HS-27A (cell line): ENCODE results near the gene PI4KA.
A peak's percentile ranks its signal among the peaks of the same experiment; 100 is the strongest.
"Not testable (repeated sequence)": the region's sequence is repeated elsewhere in the genome, so short reads cannot be mapped to it uniquely, and the experiment has no call there.

Experiments used
- DNase-seq: peaks from one replicate; pipeline ENCODE4 v3.0.0-alpha.2; 2012; ENCODE audit warnings: low read depth, missing footprints

The PI4KA gene

DNA sequence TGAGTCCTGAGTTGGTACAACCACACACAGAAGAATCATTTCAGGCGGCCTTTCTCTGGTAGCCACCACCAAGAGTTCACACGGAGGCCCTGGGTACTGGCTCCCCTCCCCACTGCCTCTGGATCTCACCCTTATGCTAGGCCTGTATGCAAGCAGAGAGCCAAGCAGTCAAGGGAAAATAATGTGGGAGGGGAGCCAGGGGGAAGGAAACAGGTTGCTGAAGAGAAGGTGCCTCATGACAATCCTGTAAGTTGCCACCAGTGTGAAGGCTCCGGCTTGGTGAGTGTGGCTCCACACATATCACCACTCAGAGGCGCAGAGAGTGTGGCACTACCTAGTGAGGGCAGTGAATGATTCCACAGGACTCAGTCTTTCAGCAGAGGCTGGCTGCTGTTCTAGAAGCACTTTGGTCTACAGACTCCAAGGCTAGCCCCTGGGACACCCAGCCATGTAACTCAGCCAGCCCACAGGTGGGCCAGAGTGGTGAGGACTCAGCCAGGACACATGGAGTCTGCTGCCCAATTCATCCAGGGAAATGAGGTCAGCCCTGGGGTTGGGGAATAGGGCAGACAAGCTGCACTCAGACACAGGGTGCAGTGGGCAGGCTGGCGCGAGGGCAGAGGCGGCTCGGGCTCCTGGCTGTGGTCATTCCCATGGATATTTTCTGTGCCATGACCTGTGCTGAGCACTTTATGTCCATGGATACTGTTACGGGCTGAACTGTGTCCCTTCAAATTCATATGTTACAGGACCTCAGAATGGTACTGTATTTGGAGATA, 133.7 kb downstream of the PI4KA start:
- no peak for DNase-seq

DNA sequence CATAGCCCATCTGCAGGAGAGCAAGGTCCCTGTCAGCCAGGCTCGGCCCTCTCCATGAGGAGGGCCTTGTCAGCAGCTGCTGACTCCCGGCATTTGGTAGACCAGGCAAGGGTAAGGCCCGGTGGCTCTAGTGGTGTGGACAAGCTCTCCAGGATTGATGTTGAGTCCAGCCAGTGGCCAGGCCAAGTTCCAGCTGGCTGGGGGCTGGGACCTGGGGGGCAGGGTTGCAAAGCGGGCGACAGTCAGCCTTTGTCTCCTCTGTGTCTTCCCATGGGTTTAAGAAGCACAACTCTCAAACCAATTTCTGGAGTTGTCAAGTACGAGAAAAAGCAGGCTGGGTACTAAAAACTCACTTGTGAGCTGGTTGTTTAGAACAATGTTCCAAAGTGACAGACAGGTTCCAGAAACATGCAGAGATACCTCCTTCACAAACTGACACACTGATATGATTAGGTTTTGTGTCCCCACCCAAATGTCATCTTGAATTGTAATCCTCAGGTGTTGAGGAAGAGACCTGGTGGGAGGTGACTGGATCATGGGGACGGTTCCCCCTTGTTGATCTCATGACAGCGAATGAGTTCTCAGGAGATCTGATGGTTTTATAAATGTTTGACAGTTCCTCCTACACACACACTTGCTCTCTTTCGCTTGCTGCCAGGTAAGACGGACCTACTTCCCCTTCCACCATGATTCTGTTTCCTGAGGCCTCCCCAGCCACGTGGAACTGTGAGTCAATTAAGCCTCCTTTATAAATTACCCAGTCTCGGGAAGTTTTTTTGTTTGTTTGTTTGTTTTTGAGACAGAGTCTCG, 137.0 kb downstream of the PI4KA start:
- DNase-seq: no peak

DNA sequence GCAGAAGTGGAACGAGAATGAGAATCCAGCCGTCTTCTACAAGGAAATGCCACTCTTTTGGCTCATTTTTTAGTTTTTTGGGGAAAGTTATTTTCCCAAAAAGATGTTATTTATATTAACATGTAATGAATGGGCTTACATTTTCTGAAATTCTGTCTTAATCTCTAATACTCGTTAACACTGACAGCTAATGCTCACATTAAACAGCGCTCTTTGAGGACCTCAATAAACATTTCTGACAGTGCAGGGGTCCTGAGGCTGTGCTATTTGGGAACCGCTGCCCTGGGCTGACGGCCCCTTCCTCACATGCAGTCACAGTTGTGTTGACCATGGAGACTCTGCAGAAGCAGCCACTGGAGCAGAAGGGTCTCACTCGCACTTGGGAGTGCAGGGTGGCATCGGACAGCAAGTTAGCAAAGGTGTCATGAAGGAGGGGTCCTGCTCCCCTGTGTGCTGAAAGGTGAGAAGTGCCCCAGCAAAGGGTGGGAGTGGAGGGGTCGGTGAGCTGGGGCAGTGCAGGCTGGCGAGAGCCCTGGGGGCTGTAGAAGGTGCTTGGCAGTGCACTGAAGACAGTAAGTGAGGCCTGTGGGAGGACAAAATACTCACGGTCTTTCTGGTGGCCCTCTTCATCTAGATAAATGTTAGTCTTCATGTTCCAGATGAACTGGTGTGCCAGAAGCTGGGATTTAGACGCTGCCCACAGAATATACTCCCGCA, 137.8 kb downstream of the PI4KA start:
- DNase-seq: no peak

DNA sequence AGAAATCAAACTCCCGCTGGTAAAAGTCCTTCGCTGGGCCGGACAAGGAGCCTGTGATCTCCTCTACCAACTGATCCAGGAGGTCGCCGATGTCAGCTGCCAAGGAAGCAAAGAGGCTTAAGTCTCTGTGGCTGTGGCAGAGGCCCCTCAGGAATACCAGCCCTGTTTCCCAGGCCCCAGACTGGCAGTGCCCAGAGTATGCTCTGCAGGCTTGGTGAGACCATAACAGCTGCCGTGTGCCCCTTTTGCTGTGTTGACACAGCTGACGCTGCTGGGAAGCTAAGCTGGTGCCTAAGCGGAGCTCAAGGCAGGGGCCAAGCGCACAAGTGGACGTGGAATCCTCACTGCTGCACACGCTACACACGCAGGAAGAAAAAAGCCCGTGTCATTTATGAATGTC, 139.9 kb downstream of the PI4KA start:
- DNase-seq: not testable (repeated sequence)

DNA sequence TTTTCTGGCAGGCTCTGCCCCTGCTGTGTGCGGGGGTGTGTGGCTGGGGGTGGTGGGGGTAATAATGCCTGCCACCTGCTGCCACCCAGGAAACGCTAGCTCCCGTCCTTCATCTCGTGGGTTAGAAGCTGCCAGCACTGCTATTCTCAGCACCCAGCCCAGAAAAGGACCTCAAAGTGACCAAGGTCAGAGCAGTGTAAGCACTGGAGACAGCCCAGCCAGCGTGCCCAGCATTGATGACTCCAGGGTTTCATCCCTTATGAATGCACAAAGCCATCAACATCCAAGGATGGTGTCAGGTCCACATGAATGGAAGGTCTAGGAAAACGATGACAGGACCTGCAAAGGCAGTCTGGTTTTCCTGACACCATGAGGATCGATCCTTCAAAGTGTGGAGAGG, 140.6 kb downstream of the PI4KA start:
- DNase-seq: not testable (repeated sequence)

DNA sequence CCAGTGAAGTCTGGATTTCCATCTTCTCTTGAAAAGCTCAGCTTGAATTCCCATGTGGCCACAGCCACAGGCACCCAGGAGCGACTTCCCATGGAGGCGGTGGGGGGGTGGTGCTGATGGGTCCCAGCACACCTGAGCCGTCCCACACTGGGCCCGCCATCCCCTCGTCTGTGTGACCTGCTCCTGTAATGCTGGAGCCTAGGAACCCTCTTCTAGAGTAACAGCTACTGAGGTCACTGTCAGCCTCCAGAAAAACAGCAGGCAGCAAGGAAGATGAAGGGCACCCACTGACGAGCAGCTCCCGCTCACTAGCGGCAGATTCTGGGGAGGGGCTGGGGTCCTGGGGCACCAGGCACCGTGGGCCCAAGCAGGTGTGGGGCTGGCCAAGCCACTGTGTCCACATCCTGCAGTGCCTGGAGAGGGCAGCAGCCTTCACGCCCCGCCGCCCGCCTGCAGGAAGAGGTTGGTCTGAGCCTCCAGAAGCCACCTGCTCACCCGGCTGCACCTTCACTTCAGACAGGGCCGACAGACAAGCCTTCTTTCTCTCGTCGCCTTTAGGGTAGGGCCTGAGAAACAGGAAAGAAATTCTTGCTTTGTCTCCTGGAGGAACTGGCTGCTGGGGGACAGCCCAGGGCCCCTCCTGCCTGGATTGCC, 141.3 kb downstream of the PI4KA start:
- not testable (repeated sequence) for DNase-seq

DNA sequence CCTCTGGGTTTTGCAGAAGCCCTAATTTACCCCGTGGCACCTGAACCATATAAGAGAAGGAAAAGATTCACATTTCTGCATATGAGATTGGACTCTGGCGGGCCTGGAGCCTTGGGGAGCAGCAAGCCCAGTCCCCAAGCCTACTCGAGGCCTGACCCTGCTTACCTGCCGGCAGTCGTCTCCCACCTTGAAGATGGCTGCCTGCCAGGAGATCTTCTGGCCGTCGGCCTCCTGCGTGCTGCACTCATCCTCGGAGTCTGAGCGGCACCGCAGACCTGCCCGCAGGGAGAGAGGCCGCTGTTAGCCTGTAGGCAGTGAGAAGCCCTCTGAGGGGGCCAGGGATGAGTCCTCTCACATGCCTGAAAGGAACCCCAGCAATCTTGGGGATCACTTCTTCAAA, 145.5 kb downstream of the PI4KA start:
- DNase-seq: not testable (repeated sequence)

DNA sequence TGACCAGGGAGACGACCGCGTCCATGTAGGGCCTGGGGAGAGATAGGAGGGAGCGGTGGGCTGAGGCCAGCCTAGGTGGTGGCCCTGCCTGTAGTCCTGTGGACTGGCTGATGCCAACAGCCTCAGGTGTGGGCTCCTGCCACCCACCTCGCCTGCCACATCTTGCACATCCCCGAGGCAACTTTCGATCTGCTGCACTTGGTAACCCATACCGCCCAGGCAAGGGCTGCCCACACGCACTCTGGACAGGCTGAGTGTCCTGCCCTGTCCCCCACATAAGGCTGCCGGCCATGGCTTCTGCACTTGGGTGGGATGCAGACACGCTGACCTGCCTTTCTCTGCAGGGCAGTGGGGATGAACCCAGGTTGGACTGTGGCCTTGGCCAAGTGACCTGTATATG, 148.6 kb downstream of the PI4KA start:
- DNase-seq: not testable (repeated sequence)

DNA sequence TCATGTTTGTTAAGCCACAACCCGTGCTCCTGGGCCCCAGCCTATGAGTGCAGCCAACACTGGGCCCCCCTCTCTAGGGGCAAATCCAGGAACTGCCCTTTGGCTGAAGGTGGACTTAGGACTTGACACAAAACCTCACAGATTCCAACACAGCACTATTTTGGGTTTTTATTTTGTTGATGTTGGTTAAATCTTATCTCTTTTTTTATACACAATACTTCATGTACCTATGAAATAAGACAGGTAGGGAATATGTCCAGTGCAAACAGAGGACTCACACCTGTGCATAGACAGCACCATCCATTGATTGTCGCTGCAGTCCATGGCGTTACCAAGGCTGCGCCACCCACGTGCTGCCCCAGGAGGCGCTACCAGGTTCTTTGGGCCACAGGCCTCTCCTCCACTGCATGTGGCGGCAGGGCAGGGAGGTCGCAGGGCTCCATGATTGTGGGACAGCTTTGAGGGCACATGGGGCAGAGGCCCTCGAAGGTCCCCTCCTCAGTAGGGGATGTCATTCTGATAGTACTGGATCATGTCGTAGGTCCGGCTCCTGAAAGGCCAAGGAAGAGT, 151.0 kb downstream of the PI4KA start:
- DNase-seq: not testable (repeated sequence)

DNA sequence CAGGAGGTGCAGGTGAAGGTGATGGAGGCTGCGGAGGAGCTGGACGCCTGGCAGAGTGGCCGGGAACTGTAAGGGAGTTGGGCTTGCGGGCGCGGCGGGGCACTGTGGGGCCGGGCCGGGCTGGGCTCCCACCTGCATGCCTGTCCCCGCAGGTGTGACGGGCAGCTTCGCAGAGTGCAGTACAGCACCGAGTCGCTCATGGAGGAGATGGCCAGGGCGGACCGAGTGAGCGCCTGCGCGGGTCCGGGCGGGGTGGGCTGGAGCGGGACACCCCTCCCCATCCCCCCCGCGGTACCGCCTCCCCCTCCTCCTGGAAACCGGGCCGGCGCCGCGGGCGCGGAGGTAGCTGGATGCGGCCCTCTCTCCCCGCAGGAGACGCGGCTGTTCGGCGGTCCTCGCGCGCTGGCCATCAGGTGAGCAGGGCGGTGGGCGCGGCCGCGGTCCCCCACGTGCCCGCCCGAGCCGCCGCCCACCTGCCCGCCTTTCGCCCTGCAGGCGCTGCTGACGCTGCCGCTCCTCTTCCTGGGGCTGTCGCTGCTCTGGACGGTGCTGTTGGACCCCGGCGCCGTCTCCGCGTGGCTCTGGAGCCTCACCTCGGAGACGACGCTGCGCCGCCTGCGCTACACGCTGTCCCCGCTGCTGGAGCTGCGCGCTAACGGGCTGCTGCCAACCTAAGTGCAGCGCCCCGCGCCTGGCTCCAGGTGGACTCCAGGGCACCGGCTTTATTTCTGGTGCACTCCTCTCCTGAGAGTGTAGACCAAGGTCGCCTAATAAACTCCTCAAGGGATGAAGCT, 154.6 kb downstream of the PI4KA start:
- DNase-seq: not testable (repeated sequence)

DNA sequence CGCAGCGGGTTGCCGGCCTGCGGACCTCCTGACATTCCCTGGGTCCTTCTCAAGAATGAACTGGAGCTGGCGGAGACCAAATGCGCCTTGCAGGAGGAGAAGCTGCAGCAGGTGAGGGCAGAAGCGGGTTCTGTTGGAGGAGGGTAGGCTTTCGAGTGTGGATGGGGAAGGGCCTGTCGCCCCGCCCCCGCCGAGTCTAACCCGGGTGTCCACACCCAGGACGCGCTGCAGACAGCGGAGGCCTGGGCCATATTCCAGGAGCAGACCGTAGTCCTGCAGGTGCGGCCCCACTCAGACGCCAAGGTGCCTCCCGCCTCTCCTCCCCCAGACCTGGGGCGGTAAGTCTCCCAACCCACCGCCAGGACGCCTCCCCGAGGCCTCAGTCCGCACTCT, 155.2 kb downstream of the PI4KA start:
- DNase-seq: not testable (repeated sequence)

DNA sequence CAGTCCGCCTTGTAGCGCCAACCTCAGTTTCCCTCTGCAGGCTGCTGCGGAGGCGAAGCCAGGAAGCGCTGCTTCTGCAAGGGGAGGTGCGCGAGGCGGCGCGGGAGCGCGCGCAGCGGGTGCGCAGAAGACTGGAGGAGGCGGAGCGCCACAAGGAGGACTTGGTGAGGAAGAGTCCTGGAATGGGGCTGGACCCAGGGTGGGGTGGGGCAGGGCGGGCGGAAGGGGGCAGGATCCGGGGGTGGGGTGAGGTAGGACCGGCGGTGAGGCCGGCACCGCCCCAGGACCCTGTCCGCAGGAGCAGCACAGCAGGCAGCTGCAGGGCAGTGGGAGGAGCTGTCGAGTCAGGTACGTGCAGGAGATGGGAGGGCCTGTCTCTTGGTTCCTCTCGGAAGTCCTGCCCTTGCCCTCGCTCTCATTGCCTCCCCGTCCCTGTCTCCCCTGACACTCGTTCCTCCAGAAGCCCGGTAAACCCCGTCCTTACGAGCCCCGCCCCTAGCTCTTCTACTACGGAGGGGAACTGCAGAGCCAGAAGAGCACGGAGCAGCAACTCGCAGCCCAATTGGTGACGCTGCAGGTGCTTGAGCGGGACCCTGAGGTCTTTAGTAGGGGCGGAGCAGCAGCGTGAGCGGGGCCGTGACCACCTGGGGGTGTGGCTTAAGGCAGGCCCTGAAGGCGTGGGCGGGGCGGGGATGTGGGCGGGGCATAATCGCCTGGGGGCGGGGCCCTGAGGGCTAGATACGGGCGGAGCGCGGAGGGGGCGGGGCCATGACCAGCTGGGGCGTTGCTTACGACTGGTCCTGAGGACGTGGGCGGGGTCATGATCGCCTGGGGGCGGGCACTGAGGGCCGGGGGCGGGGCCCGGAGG, 155.8 kb downstream of the PI4KA start:
- DNase-seq: peak; percentile 64

DNA sequence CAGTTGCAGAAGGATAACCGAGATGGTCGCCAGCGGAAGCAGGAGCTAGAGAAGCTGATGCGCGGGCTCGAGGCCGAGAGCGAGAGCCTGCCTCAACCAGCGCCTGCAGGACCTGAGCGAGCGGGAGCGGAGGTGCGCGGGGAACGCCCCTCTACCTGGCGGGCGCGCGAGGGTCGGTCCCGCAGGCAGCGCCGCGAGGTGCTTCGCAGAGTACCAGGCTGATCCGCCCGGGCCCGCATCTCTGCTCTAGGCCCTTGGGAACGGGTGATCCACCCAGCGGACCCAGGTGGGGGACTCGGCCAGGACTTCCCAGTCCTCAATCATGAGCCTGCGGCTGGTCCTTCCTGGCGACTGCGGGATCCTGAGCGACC, 156.5 kb downstream of the PI4KA start:
- DNase-seq: not testable (repeated sequence)

DNA sequence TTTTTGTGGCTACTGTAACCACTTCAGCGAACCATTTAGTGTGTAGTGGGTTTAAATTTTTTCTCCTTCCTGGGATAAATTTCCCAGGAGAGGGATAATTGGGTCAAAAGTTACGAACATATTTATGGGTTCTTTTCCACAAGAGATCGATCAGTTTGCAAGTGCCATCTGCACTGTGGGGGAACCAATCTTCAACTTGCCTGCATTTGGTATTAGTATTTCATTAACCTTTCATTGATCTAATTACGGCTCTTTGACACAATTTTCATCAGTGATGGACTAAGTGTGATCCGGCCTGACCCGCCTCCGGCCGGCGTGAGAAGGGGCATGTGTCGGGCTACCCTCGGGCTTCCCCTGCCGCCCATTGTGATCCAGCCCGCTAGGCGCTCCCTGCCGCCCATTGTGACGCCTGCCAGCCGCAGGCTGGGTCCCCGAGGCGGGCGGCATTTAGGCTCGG, 156.9 kb downstream of the PI4KA start:
- not testable (repeated sequence) for DNase-seq

DNA sequence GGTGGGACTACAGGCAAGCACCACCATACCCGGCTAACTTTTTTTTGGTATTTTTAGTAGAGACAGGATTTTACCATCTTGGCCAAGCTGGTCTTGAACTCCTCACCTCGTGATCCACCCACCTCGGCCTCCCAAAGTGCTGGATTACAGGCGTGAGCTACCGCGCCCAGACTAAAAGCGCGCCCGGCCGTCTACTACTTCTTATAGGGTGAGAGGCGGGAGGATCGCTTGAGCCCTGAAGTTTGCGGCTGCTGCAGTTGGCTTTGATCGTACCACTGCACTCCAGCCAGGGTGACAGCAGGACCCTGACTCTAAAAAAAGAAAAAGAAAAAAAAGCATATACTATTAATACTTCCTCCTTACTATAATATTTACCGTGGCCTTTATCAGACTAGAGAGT, 158.3 kb downstream of the PI4KA start:
- DNase-seq: not testable (repeated sequence)

DNA sequence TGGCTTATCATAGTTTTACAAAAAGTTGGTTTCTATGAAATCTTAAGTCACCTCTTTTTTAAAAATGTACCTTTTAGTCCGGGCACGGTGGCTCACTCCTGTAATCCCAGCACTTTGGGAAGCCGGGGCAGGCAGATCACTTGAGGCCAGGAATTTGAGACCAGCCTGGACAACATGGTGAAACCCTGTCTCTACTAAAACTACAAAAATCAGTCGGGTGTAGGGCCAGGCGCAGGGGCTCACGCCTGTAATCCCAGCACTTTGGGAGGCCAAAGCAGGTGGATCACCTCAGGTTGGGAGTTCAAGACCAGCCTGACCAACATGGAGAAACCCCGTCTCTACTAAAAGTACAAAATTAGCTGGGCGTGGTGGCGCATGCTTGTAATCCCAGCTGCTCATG, 158.8 kb downstream of the PI4KA start:
- DNase-seq: not testable (repeated sequence)

DNA sequence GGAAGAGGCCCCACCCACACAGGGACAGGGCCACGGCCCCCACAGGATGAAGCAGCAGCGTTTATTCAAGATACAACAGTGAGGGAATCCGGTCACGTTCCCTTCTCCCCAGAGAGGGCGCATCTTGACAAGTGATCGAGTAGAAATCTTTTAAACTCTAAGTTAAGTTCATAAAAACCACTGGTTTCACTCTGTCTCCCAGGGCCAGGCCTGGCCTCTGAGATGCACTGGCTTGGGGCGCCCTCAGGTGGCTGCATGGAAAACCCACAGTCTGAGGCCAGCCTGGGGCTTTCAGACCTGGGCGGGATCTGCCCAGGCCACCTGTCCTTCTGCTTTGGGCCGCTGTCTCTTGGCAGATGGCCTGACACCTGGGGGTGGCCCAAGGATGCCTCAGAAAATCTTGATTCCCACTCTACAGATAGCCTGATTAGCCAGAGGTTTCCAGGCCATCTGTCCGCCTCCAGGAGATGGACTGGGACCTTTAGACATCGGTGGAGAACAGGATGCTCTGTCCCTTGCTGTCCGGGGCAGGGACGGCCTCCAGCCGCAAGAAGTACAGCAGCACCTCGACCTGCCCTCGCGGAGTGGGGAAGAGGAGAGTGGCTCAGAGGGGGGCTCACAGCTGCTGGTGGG, 161.0 kb downstream of the PI4KA start:
- peak; percentile 51 for DNase-seq

DNA sequence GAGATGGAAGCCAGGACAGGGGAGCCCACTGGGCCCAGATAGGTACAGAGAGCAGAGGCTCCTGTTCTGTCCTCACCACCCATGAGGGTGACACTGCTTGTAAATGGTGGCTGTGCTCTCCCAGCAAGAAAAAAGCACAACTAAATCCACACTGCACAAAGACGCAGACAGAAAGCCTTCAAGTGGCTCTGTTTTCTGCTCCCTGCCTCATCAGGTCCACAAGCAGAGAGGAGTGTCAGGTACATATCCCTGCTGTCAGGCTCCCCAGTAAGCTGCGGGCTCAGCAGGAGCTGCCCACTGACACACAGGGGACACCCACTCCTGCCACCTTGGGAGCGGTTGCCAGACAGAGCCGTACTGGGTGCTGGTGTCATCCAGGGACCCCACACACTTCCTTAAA, 162.6 kb downstream of the PI4KA start:
- DNase-seq: not testable (repeated sequence)

DNA sequence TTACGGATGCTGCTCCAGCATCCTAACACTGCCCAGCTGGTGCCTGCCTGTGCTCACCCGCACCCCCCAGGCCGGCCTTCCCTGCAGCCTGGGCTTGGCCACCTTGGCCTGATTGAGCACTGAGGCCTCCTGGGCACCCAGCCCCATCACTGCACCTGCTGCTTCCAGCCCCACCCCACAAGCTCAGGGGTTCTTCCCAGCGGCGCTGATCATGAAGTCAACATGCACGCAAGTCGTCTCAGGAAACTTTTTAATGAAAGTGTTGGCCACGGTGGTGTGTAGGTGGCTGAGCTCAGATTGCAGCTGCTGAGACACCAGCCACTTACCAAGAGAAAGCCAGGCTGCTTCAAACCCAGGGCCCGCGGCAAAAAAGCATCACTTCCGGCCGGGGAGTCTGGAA, 163.4 kb downstream of the PI4KA start:
- DNase-seq: not testable (repeated sequence)
